Measurements from ENCODE around the gene RNU4-1. TPM values are rescaled to one million over a fixed set of nuclear protein-coding genes. Genes with fewer than 3 reads are reported as not detected.
A peak's percentile ranks its signal among the peaks of the same experiment; 100 is the strongest.

The RNU4-1 gene
- total and polyA plus RNA-seq, 2 of the 4 experiments (the other 2 are of a cell fraction) = under 0.01 TPM; not detected in 1

DNA sequence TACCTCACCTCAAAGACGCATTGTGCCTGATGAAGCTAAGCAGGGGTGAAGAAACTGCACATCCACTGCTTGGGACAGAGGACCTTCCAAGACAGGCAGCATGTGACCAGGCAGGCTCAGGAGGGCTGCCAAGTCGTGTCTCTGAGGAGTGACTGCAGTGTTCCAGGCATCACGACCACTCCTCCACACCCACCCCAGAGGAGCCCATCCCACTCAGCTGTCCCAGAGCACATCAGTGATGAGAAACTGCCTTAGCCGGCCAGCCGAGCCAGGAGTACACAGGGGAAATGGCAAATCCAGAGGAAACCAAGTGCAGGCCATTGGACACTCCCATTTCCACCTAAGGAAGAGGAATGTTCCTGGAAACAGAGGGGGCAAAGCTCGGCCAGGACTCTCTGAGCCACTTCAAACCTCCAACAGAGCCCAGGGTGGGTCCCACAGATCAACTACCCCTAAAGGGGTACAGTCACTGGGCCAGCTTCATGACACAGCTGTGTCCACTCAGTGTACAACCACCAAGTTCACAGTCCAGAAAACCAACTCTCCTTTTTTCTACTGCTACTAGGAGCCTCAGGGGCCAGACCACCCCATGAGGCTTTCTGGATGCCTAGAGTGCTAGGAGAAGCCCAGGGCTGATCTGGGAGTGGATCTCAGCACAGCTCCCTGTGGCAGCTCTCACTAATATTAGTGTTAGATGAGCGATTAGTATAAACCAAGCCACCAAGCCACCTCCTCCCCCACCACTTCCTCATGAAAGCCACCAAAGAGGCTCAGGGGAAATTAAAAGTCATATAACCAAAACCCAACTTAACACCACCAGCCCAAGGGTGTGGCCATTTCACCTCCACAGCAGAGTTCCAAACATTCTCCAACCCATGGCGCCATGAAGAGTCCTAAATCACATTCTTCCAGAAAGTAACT is 42.9 kb downstream of the RNU4-1 start:
- Histone ChIP-seq H3K18ac (ENCODE audit: low read depth, low read length) (peak overlapping the region; percentile 6; the same call in 1 of the 2 replicates), H3K9ac (ENCODE audit: low read depth, low read length) (no peak overlapping the region), H3K23ac (ENCODE audit: low read depth, low read length) (peak overlapping the region; percentile 56; the same call in 1 of the 2 replicates), H3K4me3 (ENCODE audit: insufficient read depth, low read depth, low read length) (no peak overlapping the region), H4K20me1 (ENCODE audit: insufficient read depth, low read length) (peaks cover 61% of the 10 kb centered on the region), H2BK20ac (ENCODE audit: low read depth, low read length) (peak overlapping the region; percentile 49), H3K4me1 (ENCODE audit: control insufficient read depth, insufficient read depth, low read length) (peaks cover 34% of the 10 kb centered on the region), H4K8ac (ENCODE audit: low read depth in 2 of 2, low read length in 2 of 2) (peak overlapping the region in 1 of 2 experiments; percentile 65; a peak in 2 of 4 replicates), H3K9me1 (ENCODE audit: insufficient read depth, low read length) (peaks cover 42% of the 10 kb centered on the region), H2AK5ac (ENCODE audit: low read depth, low read length) (peak overlapping the region; percentile 88), H3K9me3 (ENCODE audit: control insufficient read depth, insufficient read depth, low read length) (no peaks in the 10 kb centered on the region), H3K4ac (ENCODE audit: low read depth, low read length) (peak overlapping the region; percentile 73), H3K14ac (replicated peaks; ENCODE audit: low read depth, low read length) (peak overlapping the region; percentile 64), H2AFZ (replicated peaks; ENCODE audit: low read length, poor library complexity) (peak overlapping the region; percentile 56), H2BK15ac (ENCODE audit: low read depth, low read length) (peak overlapping the region; percentile 33; the same call in 1 of the 3 replicates), H3K27ac (ENCODE audit: insufficient read depth, low read length) (peak overlapping the region; percentile 45), H3K56ac (ENCODE audit: extremely low read depth, insufficient read depth, low read length) (no peak overlapping the region), H3K27me3 (ENCODE audit: control insufficient read depth, insufficient read depth, low read length) (no peaks in the 10 kb centered on the region), H4K5ac (ENCODE audit: low read depth, low read length) (0 out of 2 replicates have a peak overlapping the region, but pooled peaks have one; percentile 9), H4K91ac (ENCODE audit: insufficient read depth, low read depth, low read length) (peak overlapping the region; percentile 55), H2BK5ac (ENCODE audit: low read depth, low read length, poor library complexity, severe bottlenecking) (peak overlapping the region; percentile 58), H3K4me2 (ENCODE audit: low read depth, low read length) (peak overlapping the region; percentile 38; the same call in 1 of the 2 replicates), H3K36me3 (ENCODE audit: control insufficient read depth, insufficient read depth, low read length) (peaks cover 6% of the 10 kb centered on the region), H2BK120ac (ENCODE audit: low read depth, low read length) (peak overlapping the region; percentile 26; the same call in 1 of the 2 replicates), H2AK9ac (replicated peaks; ENCODE audit: low read depth, low read length, poor library complexity) (peak overlapping the region; percentile 92), H3K79me1 (ENCODE audit: low read depth in 1 of 2, low read length in 2 of 2) (peaks cover 5 to 54% of the 10 kb centered on the region in 2 experiments; a peak in 2 of 4 replicates)
- DNase-seq (no peak), ATAC-seq (ENCODE audit: low read depth) (peak; percentile 31)
- intact Hi-C loops (cut with micrococcal nuclease) (loop anchor here (2.0 kb wide), 1 partner anchor 15 kb away; no protein-coding TSS in a partner anchor), in situ Hi-C loops (cut with MboI; ENCODE audit: low sequenced_read_pairs) (no loop called here), dilution Hi-C loops (cut with HindIII; ENCODE audit: low sequenced_read_pairs, unreplicated experiment) (no loop called here)
- no TSS peak for BruUV-seq (replicated peaks)
- WGBS, 2 experiments (ENCODE audit: extremely low coverage in 2 of 2, insufficient read length in 1 of 2) = 33% methylated on average over 3 of the region's 8 CpGs; no CpG with 5 or more reads in 1 of the 2 experiments
- TF ChIP-seq, protein P1, sequence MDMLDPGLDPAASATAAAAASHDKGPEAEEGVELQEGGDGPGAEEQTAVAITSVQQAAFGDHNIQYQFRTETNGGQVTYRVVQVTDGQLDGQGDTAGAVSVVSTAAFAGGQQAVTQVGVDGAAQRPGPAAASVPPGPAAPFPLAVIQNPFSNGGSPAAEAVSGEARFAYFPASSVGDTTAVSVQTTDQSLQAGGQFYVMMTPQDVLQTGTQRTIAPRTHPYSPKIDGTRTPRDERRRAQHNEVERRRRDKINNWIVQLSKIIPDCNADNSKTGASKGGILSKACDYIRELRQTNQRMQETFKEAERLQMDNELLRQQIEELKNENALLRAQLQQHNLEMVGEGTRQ (IDR thresholded peaks at IDR 0.05; ENCODE audit: low read depth, low read length) = peak; percentile 56; the same call in 1 of the 2 replicates
- TF ChIP-seq CHD1 (IDR thresholded peaks at IDR 0.05; ENCODE audit: low read depth, low read length) = no peak
- TF ChIP-seq, protein P2, sequence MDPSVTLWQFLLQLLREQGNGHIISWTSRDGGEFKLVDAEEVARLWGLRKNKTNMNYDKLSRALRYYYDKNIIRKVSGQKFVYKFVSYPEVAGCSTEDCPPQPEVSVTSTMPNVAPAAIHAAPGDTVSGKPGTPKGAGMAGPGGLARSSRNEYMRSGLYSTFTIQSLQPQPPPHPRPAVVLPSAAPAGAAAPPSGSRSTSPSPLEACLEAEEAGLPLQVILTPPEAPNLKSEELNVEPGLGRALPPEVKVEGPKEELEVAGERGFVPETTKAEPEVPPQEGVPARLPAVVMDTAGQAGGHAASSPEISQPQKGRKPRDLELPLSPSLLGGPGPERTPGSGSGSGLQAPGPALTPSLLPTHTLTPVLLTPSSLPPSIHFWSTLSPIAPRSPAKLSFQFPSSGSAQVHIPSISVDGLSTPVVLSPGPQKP (IDR thresholded peaks at IDR 0.05; ENCODE audit: borderline replicate concordance, low read depth, low read length) = no peak
- CTCF ChIA-PET = interaction anchor here (1.9 to 3.7 kb wide), 2 partner anchors 15 to 22 kb away, joined by 6 to 13 read pairs; no protein-coding TSS in a partner anchor
- POLR2A ChIA-PET (ENCODE audit: unreplicated experiment) = interaction anchor here (0.9 to 1.5 kb wide), 2 partner anchors 9 to 49 kb away, joined by 5 to 6 read pairs; partner anchors contain the start of gene RPLP0

All from IMR-90 (cell line).